B cell (primary cell): Measurements from ENCODE around the gene BRSK2. TPM values are rescaled to one million over a fixed set of nuclear protein-coding genes. Genes with fewer than 3 reads are reported as not detected.

Experiments
- ATAC-seq: fragments of 200-7000 bp; cut with Tn5 transposase; one replicate; pipeline ENCODE4 v1.10.0; 2021; ENCODE audit warnings: low read depth, mild to moderate bottlenecking, moderate number of reproducible peaks, moderate library complexity
- CTCF ChIA-PET: fragments of 350-600 bp; sonication (Branson Sonifier 250); formaldehyde crosslinking; loops from one replicate; lab custom pipeline; 2021; ENCODE audit warnings: antibody characterized with exemption, inconsistent platforms; lab: Charles Lee
- POLR2A ChIA-PET: fragments of 350-600 bp; sonication (Branson Sonifier 250); formaldehyde crosslinking; loops from one replicate; lab custom pipeline; 2021; ENCODE audit warnings: antibody characterized with exemption; lab: Charles Lee
- DNase-seq: peaks from one replicate; pipeline ENCODE4 v3.0.0; 2013
- H2AFZ ChIP-seq: 2 replicates; pipeline ENCODE4 v1.6.1; 2012; ENCODE audit warnings: mild to moderate bottlenecking, low read depth, low read length; ENCODE audit not compliant: insufficient read depth, poor library complexity, severe bottlenecking
- H3K27ac ChIP-seq, 2 donors: 1 replicate in 1 of 2; 2 replicates in 1 of 2; pipeline ENCODE4 v1.5.1; 2012 to 2013; ENCODE audit warnings: low read length in 2 of 2, mild to moderate bottlenecking in 2 of 2, moderate library complexity in 1 of 2
- H3K27me3 ChIP-seq, 4 experiments: fragments of 200-600 bp in 1 of 4; sonication (generic) in 1 of 4; replicated peaks in 1 of 4; 1 replicate in 2 of 4; 2 replicates in 2 of 4; pipeline versions ENCODE4 v1.6.1 to v1.7.0; 2013 to 2016; ENCODE audit warnings: low read length in 3 of 4, mild to moderate bottlenecking in 2 of 4, mixed read lengths in 1 of 4, moderate library complexity in 1 of 4; ENCODE audit not compliant: insufficient read depth in 4 of 4, control insufficient read depth in 3 of 4; ENCODE audit errors: control extremely low read depth in 1 of 4
- H3K36me3 ChIP-seq, 2 experiments: replicated peaks in 1 of 2; 1 replicate in 1 of 2; 2 replicates in 1 of 2; pipeline versions ENCODE4 v1.6.1 to v1.7.1; 2013; ENCODE audit warnings: low read length in 1 of 2; ENCODE audit not compliant: insufficient read depth in 2 of 2, control insufficient read depth in 1 of 2; ENCODE audit errors: control extremely low read depth in 1 of 2, extremely low read depth in 1 of 2
- H3K4me1 ChIP-seq, 2 donors: fragments of 200-600 bp in 1 of 2; sonication (generic) in 1 of 2; 1 replicate in 1 of 2; 2 replicates in 1 of 2; pipeline versions ENCODE4 v1.5.1 to v1.6.1; 2013 to 2017; ENCODE audit warnings: low read length in 2 of 2; ENCODE audit not compliant: control insufficient read depth in 2 of 2, insufficient read depth in 2 of 2
- H3K4me2 ChIP-seq: replicated peaks from 2 replicates; pipeline ENCODE3; 2012; ENCODE audit warnings: mild to moderate bottlenecking, low read depth, low read length; ENCODE audit not compliant: poor library complexity, severe bottlenecking
- H3K4me3 ChIP-seq, 5 experiments: fragments of 200-600 bp in 1 of 5; sonication (generic) in 1 of 5; 1 replicate in 3 of 5; 2 replicates in 2 of 5; pipeline versions ENCODE4 v1.5.1 to v1.7.0; 2011 to 2016; ENCODE audit warnings: low read length in 4 of 5, mild to moderate bottlenecking in 4 of 5, low read depth in 2 of 5, control low read depth in 1 of 5, moderate library complexity in 1 of 5; ENCODE audit not compliant: insufficient read depth in 1 of 5; ENCODE audit errors: control extremely low read depth in 1 of 5, extremely low read depth in 1 of 5
- H3K79me2 ChIP-seq: fragments of 200-600 bp; sonication (generic); one replicate; pipeline ENCODE4 v1.6.0; 2016; ENCODE audit warnings: low read length; ENCODE audit not compliant: control insufficient read depth, insufficient read depth
- H3K9ac ChIP-seq: fragments of 200-600 bp; sonication (generic); 2 replicates; pipeline ENCODE4 v1.6.1; 2017; ENCODE audit warnings: mild to moderate bottlenecking, low read length, moderate library complexity
- H3K9me3 ChIP-seq, 3 donors: one replicate each; pipeline versions ENCODE4 v1.6.1 to v1.7.1; 2013; ENCODE audit warnings: low read length in 2 of 3; ENCODE audit not compliant: control insufficient read depth in 2 of 3, insufficient read depth in 1 of 3; ENCODE audit errors: control extremely low read depth in 1 of 3
- H4K20me1 ChIP-seq: 2 replicates; pipeline ENCODE4 v1.6.0; 2012; ENCODE audit warnings: mild to moderate bottlenecking, low read length; ENCODE audit not compliant: insufficient read depth, control insufficient read depth, poor library complexity, severe bottlenecking
- H3K27ac Mint-ChIP-seq: one replicate; pipeline ENCODE4 v1.8.0; 2021; ENCODE audit warnings: mixed read lengths
- H3K27me3 Mint-ChIP-seq: one replicate; pipeline ENCODE4 v1.8.0; 2021; ENCODE audit warnings: mixed read lengths
- H3K4me1 Mint-ChIP-seq: one replicate; pipeline ENCODE4 v1.8.0; 2021; ENCODE audit warnings: mixed read lengths
- H3K4me3 Mint-ChIP-seq: one replicate; pipeline ENCODE4 v1.8.0; 2021; ENCODE audit warnings: mixed read lengths
- H3K9me3 Mint-ChIP-seq: one replicate; pipeline ENCODE4 v1.8.0; 2022; ENCODE audit warnings: mixed read lengths; ENCODE audit not compliant: insufficient read depth
- EZH2 ChIP-seq: IDR thresholded peaks from 2 replicates; pipeline ENCODE4 v1.6.1; 2012; ENCODE audit warnings: borderline replicate concordance, low read depth, mild to moderate bottlenecking, moderate library complexity, low read length; ENCODE audit not compliant: insufficient read depth, poor library complexity, severe bottlenecking
- WGBS: methylation state at CpG from one replicate; pipeline ENCODE4 v1.1.5; 2013; ENCODE audit warnings: missing lambda C conversion rate; ENCODE audit not compliant: insufficient coverage; 5-methylcytosine and 5-hydroxymethylcytosine counted together
- intact Hi-C: fragments of 100-400 bp; cut with micrococcal nuclease; formaldehyde crosslinking; loops from one replicate; pipeline ENCODE4 v1.10.0; 2022
- polyA plus RNA-seq: library from polyadenylated mRNA; depleted of rRNA; stranded (reverse); fragments of >200 nt; gene quantifications from 2 replicates; pipeline ENCODE4 v1.2.3, GENCODE V29; 2012
- total RNA-seq, 2 donors: library from RNA; stranded (reverse); fragments of 120-200 nt in 1 of 2; gene quantifications; 1 replicate in 1 of 2; 2 replicates in 1 of 2; pipeline versions ENCODE4 v1.2.3 to v1.2.4, GENCODE V29; 2013 to 2022
- TF ChIP-seq, protein P1 (sequence below): fragments of 200-600 bp; IDR thresholded peaks from one replicate; pipeline ENCODE4 v1.8.0; 2022; ENCODE audit warnings: antibody characterized with exemption, mild to moderate bottlenecking

Gene BRSK2
- total and polyA plus RNA-seq, 2 donors (not counting 1 experiment from before 2014, with no cell fraction given) = 0.51 to 0.79 TPM

GRCh38 chr11:1348796-1349326 lies 40.9 kb upstream of the BRSK2 start:
- Histone ChIP-seq H3K4me2 (no peak overlapping the region), H3K79me2 (no peaks in the 10 kb centered on the region), H4K20me1 (no peaks in the 10 kb centered on the region), H3K9ac (no peak overlapping the region), H2AFZ (no peak overlapping the region), H3K36me3 (no peaks in the 10 kb centered on the region), H3K4me1 (no peaks in the 10 kb centered on the region), H3K27me3 (peaks cover 0 to 1% (median 0%) of the 10 kb centered on the region in 4 experiments), H3K27ac (no peak overlapping the region), H3K9me3 (no peaks in the 10 kb centered on the region), H3K4me3 (no peak overlapping the region)
- Mint-ChIP-seq H3K4me1 (no peaks in the 10 kb centered on the region), H3K27ac (no peak overlapping the region), H3K9me3 (no peaks in the 10 kb centered on the region), H3K4me3 (no peak overlapping the region), H3K27me3 (no peaks in the 10 kb centered on the region)
- TF ChIP-seq, protein P1, sequence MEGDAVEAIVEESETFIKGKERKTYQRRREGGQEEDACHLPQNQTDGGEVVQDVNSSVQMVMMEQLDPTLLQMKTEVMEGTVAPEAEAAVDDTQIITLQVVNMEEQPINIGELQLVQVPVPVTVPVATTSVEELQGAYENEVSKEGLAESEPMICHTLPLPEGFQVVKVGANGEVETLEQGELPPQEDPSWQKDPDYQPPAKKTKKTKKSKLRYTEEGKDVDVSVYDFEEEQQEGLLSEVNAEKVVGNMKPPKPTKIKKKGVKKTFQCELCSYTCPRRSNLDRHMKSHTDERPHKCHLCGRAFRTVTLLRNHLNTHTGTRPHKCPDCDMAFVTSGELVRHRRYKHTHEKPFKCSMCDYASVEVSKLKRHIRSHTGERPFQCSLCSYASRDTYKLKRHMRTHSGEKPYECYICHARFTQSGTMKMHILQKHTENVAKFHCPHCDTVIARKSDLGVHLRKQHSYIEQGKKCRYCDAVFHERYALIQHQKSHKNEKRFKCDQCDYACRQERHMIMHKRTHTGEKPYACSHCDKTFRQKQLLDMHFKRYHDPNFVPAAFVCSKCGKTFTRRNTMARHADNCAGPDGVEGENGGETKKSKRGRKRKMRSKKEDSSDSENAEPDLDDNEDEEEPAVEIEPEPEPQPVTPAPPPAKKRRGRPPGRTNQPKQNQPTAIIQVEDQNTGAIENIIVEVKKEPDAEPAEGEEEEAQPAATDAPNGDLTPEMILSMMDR = no peak
- no peak for TF ChIP-seq EZH2
- no peak for DNase-seq
- ChIA-PET POLR2A (no interaction called here), CTCF (no interaction called here)
- 73% methylated on average over 20 of the region's 25 CpGs for WGBS
- intact Hi-C loops = no loop called here
- ATAC-seq = no peak

- H3K27ac ChIP-seq = no peak overlapping the region
- H3K4me1 Mint-ChIP-seq = no peaks in the 10 kb centered on the region
- CTCF ChIA-PET = no interaction called here
- H3K9me3 ChIP-seq = no peaks in the 10 kb centered on the region
- H3K9ac ChIP-seq = no peak overlapping the region
- POLR2A ChIA-PET = no interaction called here
- intact Hi-C loops = no loop called here
- H3K27me3 ChIP-seq = peaks cover 0 to 2% (median 0%) of the 10 kb centered on the region in 4 experiments
- ATAC-seq (no peak), DNase-seq (no peak)
- no peak overlapping the region for H3K4me3 ChIP-seq
- no peaks in the 10 kb centered on the region for H3K9me3 Mint-ChIP-seq
- no peak overlapping the region for H2AFZ ChIP-seq
- no peaks in the 10 kb centered on the region for H3K36me3 ChIP-seq
- H3K4me2 ChIP-seq = no peak overlapping the region
- H3K4me3 Mint-ChIP-seq = no peak overlapping the region
- no peak overlapping the region for H3K27ac Mint-ChIP-seq
- TF ChIP-seq, protein P1 = no peak
- no peak for TF ChIP-seq EZH2
- H3K79me2 ChIP-seq = no peaks in the 10 kb centered on the region
- H4K20me1 ChIP-seq = no peaks in the 10 kb centered on the region
- 92% methylated on average over 26 of the region's 29 CpGs for WGBS
- no peaks in the 10 kb centered on the region for H3K27me3 Mint-ChIP-seq
- H3K4me1 ChIP-seq = no peaks in the 10 kb centered on the region
Observed at GRCh38 chr11:1349327-1350041, 40.2 kb upstream of the BRSK2 start.
